Ascending aorta (tissue), 2 donors: ENCODE results near the gene ATP5F1E. TPM values are rescaled to one million over a fixed set of nuclear protein-coding genes. Genes with fewer than 3 reads are reported as not detected.

Source experiments
- DNase-seq, 2 donors: peaks; one replicate each; pipeline ENCODE4 v3.0.0-alpha.2; 2019; ENCODE audit warnings: low spot score in 2 of 2
- H3K27ac ChIP-seq, 2 donors: fragments of 200-600 bp; sonication (generic); one replicate each; pipeline ENCODE4 v1.5.1; 2016 to 2017; ENCODE audit warnings: mild to moderate bottlenecking in 1 of 2
- H3K27me3 ChIP-seq: fragments of 200-600 bp; sonication (generic); one replicate; pipeline ENCODE4 v1.5.1; 2017
- H3K36me3 ChIP-seq, 2 donors: fragments of 200-600 bp; sonication (generic); one replicate each; pipeline ENCODE4 v1.5.1; 2016
- H3K4me1 ChIP-seq, 2 donors: fragments of 200-600 bp; sonication (generic); one replicate each; pipeline ENCODE4 v1.5.1; 2016 to 2017; ENCODE audit warnings: mild to moderate bottlenecking in 1 of 2
- H3K4me3 ChIP-seq, 2 donors: fragments of 200-600 bp; sonication (generic); one replicate each; pipeline ENCODE4 v1.5.1; 2016 to 2017; ENCODE audit warnings: mild to moderate bottlenecking in 1 of 2
- H3K9me3 ChIP-seq, 2 donors: fragments of 200-600 bp; sonication (generic); one replicate each; pipeline ENCODE4 v1.5.1; 2016
- CTCF ChIP-seq, 3 experiments: fragments of 200-600 bp in 2 of 3; fragments of 450-650 bp in 1 of 3; sonication (generic) in 2 of 3; IDR thresholded peaks; one replicate each; pipeline ENCODE4 v1.5.1; 2016 to 2019; ENCODE audit warnings: antibody characterized with exemption in 3 of 3, mild to moderate bottlenecking in 1 of 3, moderate library complexity in 1 of 3
- intact Hi-C: fragments of 100-400 bp; cut with DNase I; formaldehyde crosslinking; loops from one replicate; pipeline ENCODE4 v1.15.1; 2023
- total RNA-seq: library from RNA; depleted of rRNA; stranded (reverse); fragments of >200 nt; gene quantifications from one replicate; pipeline ENCODE4 v1.1.0, GENCODE V29; 2016

ATP5F1E gene
- total RNA-seq, 1 donor from 2014 or later, result 12.7 TPM

GRCh38 chr20:59048681-59049030 lies 16.5 kb upstream of the ATP5F1E start:
- Histone ChIP-seq H3K36me3 (no peaks in the 10 kb centered on the region), H3K4me3 (no peak overlapping the region), H3K27ac (no peak overlapping the region), H3K27me3 (no peaks in the 10 kb centered on the region), H3K4me1 (no peaks in the 10 kb centered on the region), H3K9me3 (no peaks in the 10 kb centered on the region)
- intact Hi-C loops, result no loop called here
- no peak for TF ChIP-seq CTCF (IDR thresholded peaks at IDR 0.05)
- no peak for DNase-seq

GRCh38 chr20:59047938-59048680 lies 16.0 kb upstream of the ATP5F1E start:
- H3K27me3 ChIP-seq, result no peaks in the 10 kb centered on the region
- no peak overlapping the region for H3K4me3 ChIP-seq
- intact Hi-C loops, result no loop called here
- H3K4me1 ChIP-seq, result peaks cover 2 to 3% of the 10 kb centered on the region in 2 donors
- H3K9me3 ChIP-seq, result no peaks in the 10 kb centered on the region
- no peaks in the 10 kb centered on the region for H3K36me3 ChIP-seq
- no peak for DNase-seq
- TF ChIP-seq CTCF (IDR thresholded peaks at IDR 0.05), result no peak
- no peak overlapping the region for H3K27ac ChIP-seq

- H3K27me3 ChIP-seq, result no peaks in the 10 kb centered on the region
- no peak overlapping the region for H3K27ac ChIP-seq
- no peaks in the 10 kb centered on the region for H3K9me3 ChIP-seq
- no peak for TF ChIP-seq CTCF (IDR thresholded peaks at IDR 0.05)
- no peaks in the 10 kb centered on the region for H3K36me3 ChIP-seq
- intact Hi-C loops, result no loop called here
- peaks cover 3 to 5% of the 10 kb centered on the region in 2 donors for H3K4me1 ChIP-seq
- no peak for DNase-seq
- no peak overlapping the region for H3K4me3 ChIP-seq
Measured at GRCh38 chr20:59046862-59047261, 14.7 kb upstream of the ATP5F1E start.

GRCh38 chr20:59044796-59045195 lies 12.7 kb upstream of the ATP5F1E start:
- no peaks in the 10 kb centered on the region for H3K9me3 ChIP-seq
- peaks cover 3 to 15% of the 10 kb centered on the region in 2 donors for H3K4me1 ChIP-seq
- no peaks in the 10 kb centered on the region for H3K36me3 ChIP-seq
- no peak overlapping the region for H3K27ac ChIP-seq
- DNase-seq, result no peak
- no peak overlapping the region for H3K4me3 ChIP-seq
- intact Hi-C loops, result loop anchor here (5.0 kb wide), 1 partner anchor 37 kb away; the partner anchor contains the start of gene CTSZ
- H3K27me3 ChIP-seq, result no peaks in the 10 kb centered on the region
- no peak for TF ChIP-seq CTCF (IDR thresholded peaks at IDR 0.05)

- Histone ChIP-seq H3K27me3 (no peaks in the 10 kb centered on the region), H3K36me3 (no peaks in the 10 kb centered on the region), H3K9me3 (no peaks in the 10 kb centered on the region), H3K4me1 (peaks cover 3 to 15% of the 10 kb centered on the region in 2 donors), H3K4me3 (no peak overlapping the region), H3K27ac (no peak overlapping the region)
- intact Hi-C loops, result loop anchor here (5.0 kb wide), 1 partner anchor 37 kb away; the partner anchor contains the start of gene CTSZ
- DNase-seq, result no peak
- TF ChIP-seq CTCF (IDR thresholded peaks at IDR 0.05), result no peak
Measured at GRCh38 chr20:59044295-59044694, 12.2 kb upstream of the ATP5F1E start.
